Adrenal gland (tissue), 12 donors: ENCODE measurements around the gene TMEM121. TPM values are rescaled to one million over a fixed set of nuclear protein-coding genes. Genes with fewer than 3 reads are reported as not detected.
A peak's percentile ranks its signal among the peaks of the same experiment; 100 is the strongest.

Source experiments
- DNase-seq, 7 donors: peaks; one replicate each; pipeline ENCODE4 v3.0.0-alpha.2; 2019 to 2020
- H3K27ac ChIP-seq, 5 donors: fragments of 200-600 bp; sonication (generic) in 4 of 5; 1 replicate in 3 of 5; 2 replicates in 2 of 5; pipeline versions ENCODE4 v1.5.1 to v1.8.0; 2016 to 2020; ENCODE audit warnings: mild to moderate bottlenecking in 1 of 5
- H3K27me3 ChIP-seq: fragments of 200-600 bp; 2 replicates; pipeline ENCODE4 v1.8.0; 2021
- H3K36me3 ChIP-seq, 2 donors: fragments of 200-600 bp; replicated peaks in 1 of 2; 1 replicate in 1 of 2; 2 replicates in 1 of 2; pipeline versions ENCODE4 v1.5.1 to v1.8.0; 2018 to 2022
- H3K4me1 ChIP-seq, 2 donors: fragments of 200-600 bp; replicated peaks in 1 of 2; 1 replicate in 1 of 2; 2 replicates in 1 of 2; pipeline versions ENCODE4 v1.5.1 to v1.8.0; 2018 to 2021
- H3K4me3 ChIP-seq, 4 donors: fragments of 200-600 bp; sonication (generic) in 3 of 4; one replicate each; pipeline ENCODE4 v1.5.1; 2016 to 2018
- H3K9me3 ChIP-seq, 3 donors: fragments of 200-600 bp; sonication (generic) in 1 of 3; replicated peaks in 1 of 3; 1 replicate in 2 of 3; 2 replicates in 1 of 3; pipeline versions ENCODE4 v1.5.1 to v1.8.0; 2016 to 2021
- CTCF ChIP-seq, 6 experiments: fragments of 450-650 bp in 4 of 6; fragments of 200-600 bp in 2 of 6; sonication (generic) in 1 of 6; IDR thresholded peaks; 1 replicate in 5 of 6; 2 replicates in 1 of 6; pipeline versions ENCODE4 v1.5.1 to v1.8.0; 2016 to 2021; ENCODE audit warnings: antibody characterized with exemption in 6 of 6, mild to moderate bottlenecking in 2 of 6, moderate library complexity in 1 of 6
- POLR2A ChIP-seq, 2 donors: fragments of 450-650 bp; IDR thresholded peaks; one replicate each; pipeline ENCODE4 v1.6.1; 2017; ENCODE audit warnings: antibody characterized with exemption in 2 of 2, mild to moderate bottlenecking in 2 of 2, moderate library complexity in 1 of 2
- WGBS, 4 donors: extraction: QIAGEN DNeasy Blood & Tissue Kit in 2 of 4; methylation state at CpG; one replicate each; pipeline versions ENCODE4 v1.1.5 to v1.1.7; 2013 to 2017; 5-methylcytosine and 5-hydroxymethylcytosine counted together
- intact Hi-C, 2 donors: fragments of 100-400 bp; cut with DNase I; formaldehyde crosslinking; loops; one replicate each; pipeline versions ENCODE4 v1.14.1 to v1.15.0; 2022 to 2023
- polyA plus RNA-seq, 3 donors: library from polyadenylated mRNA; stranded (reverse); fragments of 200-250 nt in 2 of 3; fragments of 350-450 nt in 1 of 3; fragmentation: Illumina TruSeq in 1 of 3; extraction: RNeasy Lipid Tissue Mini Kit (QIAGEN cat#74804) in 1 of 3; gene quantifications; one replicate each; pipeline ENCODE4 v1.2.3, GENCODE V29; 2013 to 2014
- total RNA-seq, 9 donors: library from RNA; depleted of rRNA in 4 of 9; stranded (reverse); fragments of >200 nt in 4 of 9; fragments of 120-200 nt in 1 of 9; fragmentation: NEBNext Ultra II Directional in 1 of 9; extraction: Animal tissue kit (Norgen Biotek cat#: 25700) in 1 of 9; gene quantifications; one replicate each; pipeline versions ENCODE4 v1.1.0 to v1.2.4, GENCODE V29; 2013 to 2023
- donor health status: healthy with polysubstance abuse.
- donor health status: Bipolar disorder and iron deficiency.
- donor health status: DM: yes; HTN: yes; CAD: no.
- donor health status: DM: no; HTN: no; CAD: no.
- donor health status: DM: no; HTN: no; CAD: no.
- donor health status: DM: yes; HTN: yes; CAD: no.

Gene TMEM121
- total and polyA plus RNA-seq, 12 donors, result 0.78 to 12.1 (median 1.7) TPM; not detected in 1

DNA sequence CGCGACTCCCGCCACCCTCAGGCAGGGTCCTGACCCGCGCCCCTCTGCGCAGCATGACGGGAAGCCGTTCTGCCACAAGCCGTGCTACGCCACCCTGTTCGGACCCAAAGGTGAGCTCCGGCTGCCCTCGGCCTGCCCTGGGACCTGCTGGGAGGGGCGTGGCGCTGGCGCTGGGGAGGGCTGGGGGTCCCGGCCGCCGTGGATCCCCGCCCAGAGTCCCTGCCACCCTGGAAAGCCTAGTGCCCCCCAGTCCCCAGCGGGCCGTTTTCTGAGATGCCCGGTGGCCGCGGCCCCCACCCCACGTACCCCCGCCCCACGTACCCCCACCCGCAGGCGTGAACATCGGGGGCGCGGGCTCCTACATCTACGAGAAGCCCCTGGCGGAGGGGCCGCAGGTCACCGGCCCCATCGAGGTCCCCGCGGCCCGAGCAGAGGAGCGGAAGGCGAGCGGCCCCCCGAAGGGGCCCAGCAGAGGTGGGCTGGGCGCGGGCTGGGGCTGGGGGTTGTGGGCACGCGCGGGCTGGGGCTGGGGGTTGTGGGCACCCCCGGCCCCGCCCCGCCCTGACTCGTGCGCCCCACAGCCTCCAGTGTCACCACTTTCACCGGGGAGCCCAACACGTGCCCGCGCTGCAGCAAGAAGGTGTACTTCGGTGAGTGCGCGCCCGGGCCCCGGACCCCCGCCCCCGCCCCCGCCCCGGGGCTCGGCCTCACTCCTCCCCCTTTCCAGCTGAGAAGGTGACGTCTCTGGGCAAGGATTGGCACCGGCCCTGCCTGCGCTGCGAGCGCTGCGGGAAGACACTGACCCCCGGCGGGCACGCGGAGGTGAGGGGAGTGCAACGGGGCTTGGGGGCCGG is 47.8 kb upstream of the TMEM121 start:
- Histone ChIP-seq H3K36me3 (no peaks in the 10 kb centered on the region), H3K4me3 (no peak overlapping the region), H3K27me3 (no peaks in the 10 kb centered on the region), H3K4me1 (peaks cover 19 to 45% of the 10 kb centered on the region in 2 donors), H3K9me3 (no peaks in the 10 kb centered on the region), H3K27ac (no peak overlapping the region)
- 24 to 50% (median 37%) methylated on average over 6 to 81 of the region's 81 CpGs for WGBS, 4 donors
- intact Hi-C loops, result no loop called here
- DNase-seq, result peak in 1 of 7 donors; percentile 58
- TF ChIP-seq POLR2A (IDR thresholded peaks at IDR 0.05) (no peak), CTCF (IDR thresholded peaks at IDR 0.05) (no peak)

GRCh38 chr14:105479431-105480158 is 46.8 kb upstream of the TMEM121 start:
- Histone ChIP-seq H3K27me3 (no peaks in the 10 kb centered on the region), H3K27ac (peak overlapping the region in 1 of 5 donors; percentile 91), H3K9me3 (no peaks in the 10 kb centered on the region), H3K36me3 (no peaks in the 10 kb centered on the region), H3K4me3 (no peak overlapping the region), H3K4me1 (peaks cover 13 to 40% of the 10 kb centered on the region in 2 donors)
- TF ChIP-seq POLR2A (IDR thresholded peaks at IDR 0.05) (no peak), CTCF (IDR thresholded peaks at IDR 0.05) (no peak)
- 47 to 57% (median 50%) methylated on average over 19 to 34 of the region's 34 CpGs for WGBS, 4 donors
- DNase-seq, result peak in 1 of 7 donors; percentile 62
- intact Hi-C loops, result no loop called here

DNA sequence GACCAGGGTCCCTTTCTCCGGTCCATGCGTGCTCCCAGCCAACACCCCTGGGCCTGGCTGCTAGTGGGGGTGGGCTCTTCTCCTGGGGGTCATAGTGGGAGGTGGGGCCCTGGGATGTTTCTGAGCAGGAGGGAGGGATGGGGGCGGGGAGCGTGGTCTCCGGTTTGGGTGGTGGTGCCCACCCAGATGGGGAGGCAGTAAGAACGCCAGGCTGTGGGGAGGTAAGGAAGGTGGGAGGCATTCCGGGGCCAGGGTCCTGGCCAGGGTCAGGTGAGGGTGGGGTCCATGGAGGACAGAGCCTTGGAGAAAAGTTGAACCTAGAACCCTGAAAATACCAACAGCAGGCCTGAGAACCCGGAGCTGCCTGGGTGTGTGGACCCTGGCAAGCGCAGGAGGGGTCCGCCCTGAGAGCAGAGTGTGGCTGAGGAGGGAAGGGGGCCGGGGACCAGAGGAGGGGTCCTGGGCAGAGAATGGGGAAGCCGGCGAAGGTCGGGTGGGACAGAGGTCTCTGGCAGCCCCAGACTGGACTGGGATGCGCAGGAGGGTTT is 46.1 kb upstream of the TMEM121 start:
- no peak for DNase-seq
- WGBS, 4 donors, result 47 to 57% (median 48%) methylated on average over 13 to 15 of the region's 15 CpGs
- TF ChIP-seq POLR2A (IDR thresholded peaks at IDR 0.05) (no peak), CTCF (IDR thresholded peaks at IDR 0.05) (no peak)
- H3K36me3 ChIP-seq, result no peaks in the 10 kb centered on the region
- no peak overlapping the region for H3K4me3 ChIP-seq
- H3K9me3 ChIP-seq, result no peaks in the 10 kb centered on the region
- H3K4me1 ChIP-seq, result peaks cover 13 to 41% of the 10 kb centered on the region in 2 donors
- H3K27ac ChIP-seq, result peak overlapping the region in 2 of 5 donors; percentile 91
- no peaks in the 10 kb centered on the region for H3K27me3 ChIP-seq
- intact Hi-C loops, result no loop called here
